GM21367 (cell line): ENCODE data around the gene NPAS2.

ENCODE experiments used
- ATAC-seq: cut with Tn5 transposase; IDR thresholded peaks from one replicate; pipeline ENCODE4 v1.9.1; 2021; ENCODE audit not compliant: unreplicated experiment

NPAS2 gene

GRCh38 chr2:100793220-100793619 is 26.7 kb upstream of the NPAS2 start:
- no peak for ATAC-seq

GRCh38 chr2:100793982-100794381 is 26.0 kb upstream of the NPAS2 start:
- ATAC-seq = no peak

- no peak for ATAC-seq
Measured at GRCh38 chr2:100796499-100797100, 23.3 kb upstream of the NPAS2 start.

- ATAC-seq = no peak
Measured at GRCh38 chr2:100799686-100800085, 20.3 kb upstream of the NPAS2 start.

GRCh38 chr2:100800915-100801314 is 19.0 kb upstream of the NPAS2 start:
- ATAC-seq = no peak

GRCh38 chr2:100801402-100801801 is 18.5 kb upstream of the NPAS2 start:
- ATAC-seq = no peak

GRCh38 chr2:100802066-100802465 is 17.9 kb upstream of the NPAS2 start:
- ATAC-seq = no peak

- no peak for ATAC-seq
Measured at GRCh38 chr2:100803334-100803733, 16.6 kb upstream of the NPAS2 start.

GRCh38 chr2:100806550-100806949 is 13.4 kb upstream of the NPAS2 start:
- no peak for ATAC-seq

- ATAC-seq = no peak
Measured at GRCh38 chr2:100807707-100808106, 12.2 kb upstream of the NPAS2 start.

GRCh38 chr2:100808582-100808981 is 11.4 kb upstream of the NPAS2 start:
- ATAC-seq = no peak

GRCh38 chr2:100809506-100809905 is 10.4 kb upstream of the NPAS2 start:
- no peak for ATAC-seq

GRCh38 chr2:100810603-100811145 is 9.3 kb upstream of the NPAS2 start:
- ATAC-seq = no peak

GRCh38 chr2:100812116-100812515 is 7.8 kb upstream of the NPAS2 start:
- ATAC-seq = no peak

- ATAC-seq = no peak
Measured at GRCh38 chr2:100812573-100812972, 7.4 kb upstream of the NPAS2 start.

GRCh38 chr2:100813527-100813926 is 6.4 kb upstream of the NPAS2 start:
- no peak for ATAC-seq

GRCh38 chr2:100814043-100814442 is 5.9 kb upstream of the NPAS2 start:
- no peak for ATAC-seq

GRCh38 chr2:100814453-100814852 is 5.5 kb upstream of the NPAS2 start:
- ATAC-seq = no peak

- no peak for ATAC-seq
Measured at GRCh38 chr2:100817388-100817985, 2.5 kb upstream of the NPAS2 start.

- no peak for ATAC-seq
Measured at GRCh38 chr2:100818003-100818605, 1.8 kb upstream of the NPAS2 start.

- ATAC-seq = no peak
Measured at GRCh38 chr2:100818606-100819369, 1.2 kb upstream of the NPAS2 start.

- no peak for ATAC-seq
Measured at GRCh38 chr2:100820273-100820522, 259 bp downstream of the NPAS2 start.
